ENCODE results near the gene EGFL8.
"Not testable (repeated sequence)": the region's sequence is repeated elsewhere in the genome, so short reads cannot be mapped to it uniquely, and the experiment has no call there.

Gene EGFL8

GRCh38 chr6:32185681-32186131 is 21.3 kb downstream of the EGFL8 start:
- DNase-seq, result not testable (repeated sequence)

DNA sequence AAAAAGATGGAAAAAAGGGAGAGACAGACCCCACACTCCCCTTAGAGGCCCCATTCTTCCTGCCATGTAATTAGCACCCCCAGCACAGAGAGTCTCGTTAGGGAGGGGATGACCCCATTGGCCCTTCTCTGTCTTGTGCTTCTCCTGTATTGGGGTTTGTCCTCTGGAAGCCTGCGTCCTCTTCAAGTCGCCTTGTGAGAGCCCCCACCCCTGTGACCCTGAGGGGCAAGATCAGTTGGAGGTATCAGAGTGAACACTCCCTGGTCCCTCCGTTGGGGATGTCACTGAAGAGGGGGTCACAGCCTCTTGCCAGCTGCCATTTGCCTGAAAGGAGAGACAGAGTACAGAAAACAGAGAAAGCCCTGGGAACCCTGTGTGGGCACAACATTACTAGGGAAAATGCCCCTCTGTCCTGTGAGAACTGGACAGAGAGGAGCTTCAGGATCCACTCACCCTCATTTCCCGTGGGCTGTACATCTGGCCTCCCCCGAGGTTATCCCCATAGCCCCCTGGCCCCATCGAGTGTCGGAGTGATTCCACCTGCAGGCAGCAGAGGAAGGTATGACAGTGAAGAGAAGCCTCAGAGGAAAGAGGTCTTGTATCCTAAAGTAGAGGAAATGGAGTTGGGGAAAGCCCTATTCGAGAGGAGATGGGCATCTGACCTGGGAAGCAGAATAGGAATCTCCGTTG is 21.9 kb downstream of the EGFL8 start:
- DNase-seq, result not testable (repeated sequence)

DNA sequence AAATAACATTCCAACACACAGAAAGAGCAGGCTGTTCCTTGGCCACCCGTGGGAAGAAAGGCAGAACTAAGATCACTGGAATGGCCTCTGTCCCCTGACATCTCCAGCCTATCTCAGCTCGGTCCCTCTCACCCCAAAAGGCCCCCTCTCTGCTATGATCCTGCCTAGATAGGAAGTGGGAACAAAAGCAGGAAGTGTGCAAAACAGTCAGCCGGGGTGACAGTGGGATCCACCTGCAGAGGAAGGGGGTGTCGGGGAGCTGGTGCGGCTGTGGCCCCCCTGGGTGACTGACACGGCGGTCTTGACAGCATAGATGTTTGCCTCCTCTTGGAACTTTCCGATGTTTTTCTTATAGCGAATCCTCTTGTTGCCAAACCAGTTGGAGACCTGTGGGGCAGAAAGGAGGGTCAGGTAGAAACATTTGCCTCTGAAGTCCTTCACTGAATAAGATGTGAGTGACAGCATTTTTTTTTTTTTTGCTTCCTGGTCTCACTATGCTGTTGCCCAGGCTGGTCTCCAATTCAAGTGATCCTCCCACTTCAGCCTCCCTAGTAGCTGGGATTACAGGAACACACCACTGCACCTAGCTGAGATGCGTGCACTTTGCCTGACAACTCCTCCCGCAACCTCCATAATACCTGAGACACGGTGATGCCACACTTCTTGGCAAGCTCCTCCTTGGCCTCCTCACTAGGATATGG is 22.8 kb downstream of the EGFL8 start:
- no peak for DNase-seq

DNA sequence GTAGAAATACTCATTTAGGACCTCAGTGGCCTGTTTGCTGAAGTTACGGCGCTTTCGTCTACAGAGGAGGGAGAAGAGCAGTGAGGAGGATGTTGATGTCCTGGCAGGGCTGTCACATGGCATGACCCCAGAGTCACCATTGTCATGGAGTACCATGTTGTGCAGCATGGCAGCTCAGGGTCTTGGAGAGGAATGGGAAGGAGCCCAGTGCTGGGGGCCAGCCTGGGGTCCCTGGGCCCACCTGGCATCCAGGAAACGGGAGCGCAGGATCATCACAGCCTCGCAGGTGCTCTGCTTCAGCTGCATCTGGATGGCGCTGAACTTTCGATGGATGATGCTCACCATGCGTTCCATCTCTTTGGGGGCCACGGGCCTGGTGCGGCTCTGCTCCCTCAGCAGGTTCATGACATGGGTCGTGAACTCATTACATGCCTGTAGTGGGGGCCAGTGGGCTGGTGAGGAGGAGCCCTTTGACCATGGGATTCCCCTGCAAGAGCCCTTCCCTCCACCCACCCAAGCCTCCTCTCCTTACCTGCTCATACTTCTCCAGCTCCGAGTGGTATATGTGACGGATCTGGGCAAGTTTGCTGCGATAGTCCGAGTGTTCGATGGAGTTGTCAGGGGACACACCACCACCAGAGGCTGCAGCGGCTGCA is 23.5 kb downstream of the EGFL8 start:
- DNase-seq, result not testable (repeated sequence)

GRCh38 chr6:32188381-32189068 is 24.1 kb downstream of the EGFL8 start:
- no peak for DNase-seq

DNA sequence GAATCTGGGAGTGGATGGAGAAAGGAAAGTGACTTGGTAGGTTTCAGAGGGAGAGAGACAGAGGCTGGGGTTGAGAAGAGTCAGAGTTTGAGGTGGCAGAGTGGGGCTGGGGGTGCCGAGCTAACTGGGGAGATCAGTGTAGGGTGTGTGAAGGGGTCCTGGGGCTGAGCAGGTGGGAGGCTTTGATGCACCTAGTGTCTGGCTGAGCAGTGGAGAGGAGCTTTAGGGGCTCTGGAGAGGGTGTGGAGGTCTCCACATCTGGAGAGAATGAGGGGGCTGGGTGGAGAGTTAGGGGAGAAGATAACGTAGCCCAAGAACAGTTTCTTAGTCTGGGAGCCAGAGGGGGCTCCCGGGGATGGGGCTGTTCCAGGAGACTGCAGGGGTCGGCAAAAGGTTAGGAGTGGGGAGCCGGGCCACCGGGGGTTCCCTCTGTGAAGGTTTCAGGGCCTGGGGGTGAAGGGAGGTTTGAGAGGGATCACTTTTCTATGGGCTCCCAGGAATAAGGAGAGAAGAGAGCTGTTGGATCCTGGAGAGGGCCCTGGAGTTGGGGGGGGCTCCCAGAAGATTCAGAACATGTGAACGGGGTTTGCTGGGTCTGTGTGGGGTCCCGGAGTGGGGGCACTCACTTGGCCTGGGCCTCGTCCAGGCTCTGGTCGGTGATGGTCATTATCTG is 24.8 kb downstream of the EGFL8 start:
- DNase-seq, result no peak

DNA sequence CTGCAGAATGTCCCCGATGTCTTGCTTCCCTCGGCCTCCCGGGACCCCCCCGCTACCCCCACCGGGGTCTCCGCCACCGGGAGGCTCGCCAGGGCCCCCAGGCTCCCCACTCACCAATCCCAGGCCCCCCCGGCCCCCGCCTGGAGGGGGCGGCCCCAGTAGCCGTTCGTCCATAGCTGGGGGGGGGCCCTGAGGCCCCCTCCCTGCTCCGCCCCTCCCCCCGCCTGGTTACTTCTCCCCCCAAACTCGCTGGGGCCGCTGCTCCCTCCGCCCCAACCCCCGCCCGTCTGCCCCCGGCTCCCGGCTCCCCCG is 25.3 kb downstream of the EGFL8 start:
- no peak for DNase-seq

DNA sequence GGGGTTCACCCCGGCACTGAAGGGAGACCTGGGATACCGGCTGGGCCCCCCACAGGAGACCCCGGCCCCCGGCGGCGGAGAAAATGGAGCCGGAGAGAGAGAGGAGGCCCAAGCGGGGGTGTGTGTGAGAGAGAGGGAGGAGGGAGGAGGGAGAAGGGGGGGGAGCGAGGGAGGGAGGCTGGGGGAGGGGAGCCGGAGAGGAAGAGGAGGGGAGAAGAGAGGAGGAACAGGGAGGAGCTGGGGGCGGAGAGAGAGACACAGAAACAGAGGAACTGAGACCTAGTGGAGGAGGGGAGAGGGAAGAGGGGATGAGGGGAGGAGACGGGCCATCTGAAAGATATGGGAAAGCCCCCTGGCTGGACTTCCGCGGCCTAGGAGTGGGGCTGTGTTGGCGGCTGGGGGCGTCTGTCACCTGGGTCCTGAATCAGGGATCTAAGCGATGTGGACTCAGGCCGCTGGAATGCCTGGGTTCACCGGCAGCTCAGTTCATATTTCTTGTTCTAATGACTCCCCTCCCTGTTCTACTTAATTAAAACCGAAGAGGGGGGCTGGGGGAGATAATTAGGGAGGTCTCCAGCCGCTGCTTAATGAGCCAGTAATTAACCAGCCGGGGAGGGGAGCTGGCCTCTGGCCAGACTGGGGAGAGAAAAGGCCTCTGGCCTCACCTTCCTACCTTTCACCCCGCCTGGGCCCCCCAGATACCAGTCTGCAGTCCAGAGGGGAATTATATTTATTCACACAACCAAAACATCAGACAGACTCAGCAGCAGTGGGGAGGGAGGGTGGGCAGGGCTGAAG is 25.9 kb downstream of the EGFL8 start, which contains the start of gene PBX2:
Gene PBX2, minus strand, starts transcription at position 149 of the 798 bp plus-strand sequence. CDS start 287 bp downstream, outside the sequence.
- peak; percentile 90 to 95 for DNase-seq

DNA sequence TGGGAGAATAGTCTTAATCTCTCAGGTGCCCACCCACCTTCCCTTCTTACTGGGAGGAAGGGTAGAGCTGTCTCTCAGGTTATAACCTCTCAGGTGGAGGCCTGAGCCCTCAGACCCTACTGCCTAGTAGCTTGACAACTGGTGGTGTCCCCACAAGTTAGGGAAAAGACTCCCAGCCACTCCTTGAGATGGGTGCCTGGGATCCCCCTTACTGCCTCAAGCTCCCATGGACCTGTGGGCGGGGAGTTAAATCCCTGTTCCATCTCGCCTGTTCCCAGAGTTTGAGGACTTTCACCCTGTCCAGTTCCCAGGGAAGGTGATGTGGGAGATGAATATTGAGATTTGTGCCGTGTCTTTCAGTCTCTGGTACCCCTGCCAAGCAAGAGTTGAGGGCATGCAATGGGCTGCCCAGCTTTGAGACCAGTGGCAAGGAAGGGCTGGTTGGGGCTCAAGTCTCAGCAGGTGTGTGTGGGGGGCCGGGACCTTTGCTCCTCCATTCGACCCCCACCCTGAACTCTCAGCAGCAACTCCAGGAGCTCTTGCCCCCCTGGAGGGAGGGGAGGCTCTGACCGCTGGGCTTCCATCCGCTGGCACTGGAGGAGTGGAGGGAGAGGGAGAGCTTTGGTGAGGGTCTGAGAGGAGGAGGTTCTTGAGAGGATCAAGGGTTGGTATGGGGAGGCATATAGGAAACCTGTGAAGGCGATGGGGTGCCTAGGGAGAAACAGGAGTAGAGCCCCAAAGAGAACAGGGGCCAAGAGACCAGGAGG is 26.7 kb downstream of the EGFL8 start:
- no peak for DNase-seq

- DNase-seq, result no peak
Measured at GRCh38 chr6:32191696-32192607, 27.6 kb downstream of the EGFL8 start.

GRCh38 chr6:32192608-32193039 is 28.2 kb downstream of the EGFL8 start, which contains the start of gene GPSM3:
GPSM3 (minus strand) TSS chr6:32192643; CDS start chr6:32192513, 130 bp downstream.
- no peak for DNase-seq

GRCh38 chr6:32193096-32193495 is 28.7 kb downstream of the EGFL8 start:
- not testable (repeated sequence) for DNase-seq

DNA sequence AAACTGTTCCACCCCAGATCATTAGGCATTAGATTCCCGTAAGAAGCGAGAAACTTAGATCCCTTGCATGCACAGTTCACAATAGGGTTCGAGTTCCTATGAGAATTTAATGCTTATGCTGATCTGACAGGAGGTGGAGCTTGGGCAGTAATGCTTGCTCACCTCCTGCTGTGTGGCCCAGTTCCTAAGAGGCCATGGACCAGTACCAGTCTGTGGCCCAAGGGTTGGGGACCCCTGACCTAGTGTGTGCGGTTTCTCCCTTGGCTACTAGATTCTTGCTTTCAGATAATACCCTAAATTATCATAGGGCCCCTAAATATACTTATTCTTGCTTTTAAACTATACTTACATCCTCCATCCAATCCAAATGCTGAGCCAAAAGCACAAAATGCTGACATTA is 30.0 kb downstream of the EGFL8 start:
- DNase-seq, result no peak

- DNase-seq, result peak; percentile 35 to 45
Measured at GRCh38 chr6:32194825-32195651, 30.6 kb downstream of the EGFL8 start.

GRCh38 chr6:32195652-32195901 is 31.2 kb downstream of the EGFL8 start:
- DNase-seq, result peak; percentile 99 to 100

GRCh38 chr6:32195902-32196681 is 31.7 kb downstream of the EGFL8 start:
- peak; percentile 82 to 86 for DNase-seq

DNA sequence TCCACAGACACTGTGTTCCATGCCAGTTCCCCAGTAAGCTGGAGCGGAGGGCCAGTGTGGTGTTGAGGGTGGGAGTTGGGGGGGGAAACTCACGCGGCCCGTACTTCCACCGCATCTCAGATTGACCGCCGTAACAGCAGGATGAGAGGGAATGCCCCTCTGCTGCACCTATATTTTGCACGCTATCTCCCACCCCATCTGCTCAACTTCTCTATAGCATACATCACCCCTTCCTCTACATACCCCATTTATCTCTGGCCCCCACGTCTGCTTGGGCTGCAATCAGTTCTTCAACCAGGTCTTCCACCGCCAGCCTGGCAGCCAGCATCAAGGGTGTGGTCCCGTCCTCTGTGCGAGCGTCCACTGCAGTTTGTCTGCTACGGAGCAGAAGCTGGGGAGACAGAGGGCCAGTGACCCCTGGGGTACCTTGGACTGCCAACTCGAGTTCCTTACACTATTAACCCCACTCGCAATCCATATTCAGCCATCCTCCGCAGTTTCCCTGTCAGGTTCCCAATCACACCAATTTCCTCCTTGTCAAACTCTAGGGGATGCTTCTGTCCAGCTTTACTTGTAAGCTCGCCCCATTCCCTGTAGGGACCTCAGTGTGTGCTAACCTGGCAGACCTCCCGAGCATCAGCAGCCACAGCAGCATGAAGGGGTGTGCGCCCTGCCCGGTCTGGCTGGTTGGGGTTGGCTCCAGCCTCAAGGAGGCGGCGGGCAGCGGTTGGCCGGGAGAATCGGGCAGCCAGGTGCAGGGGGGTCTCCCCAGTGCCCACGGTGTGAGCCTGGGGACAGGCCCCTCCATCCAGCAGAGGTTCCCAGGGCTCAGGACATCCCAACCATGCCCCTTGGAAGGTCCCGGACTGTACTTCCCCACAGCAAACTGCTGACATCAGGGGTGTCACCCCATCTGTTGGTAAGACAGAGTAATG is 32.6 kb downstream of the EGFL8 start:
- no peak for DNase-seq

Measured in hippocampal formation (tissue), 2 donors.